Naive B cell (primary cell): ENCODE measurements around the gene OR9Q1. TPM values are rescaled to one million over a fixed set of nuclear protein-coding genes. Genes with fewer than 3 reads are reported as not detected.
"Not testable (repeated sequence)": the region's sequence is repeated elsewhere in the genome, so short reads cannot be mapped to it uniquely, and the experiment has no call there.

Experiments
- ATAC-seq, 2 donors: fragments of 150-1000 bp; cut with Tn5 transposase; 2 replicates each; pipeline ENCODE4 v1.10.0; 2021; ENCODE audit warnings: low read depth in 2 of 2, mild to moderate bottlenecking in 2 of 2, moderate library complexity in 2 of 2
- DNase-seq: peaks from one replicate; pipeline ENCODE4 v3.0.0; 2022
- H3K27ac Mint-ChIP-seq, 6 donors: one replicate each; pipeline ENCODE4 v1.8.0; 2020 to 2022; ENCODE audit warnings: mild to moderate bottlenecking in 6 of 6, mixed read lengths in 6 of 6, moderate library complexity in 5 of 6, inconsistent platforms in 2 of 6
- H3K27me3 Mint-ChIP-seq, 3 donors: one replicate each; pipeline ENCODE4 v1.8.0; 2021 to 2022; ENCODE audit warnings: mixed read lengths in 3 of 3, mild to moderate bottlenecking in 1 of 3
- H3K36me3 Mint-ChIP-seq, 2 donors: one replicate each; pipeline ENCODE4 v1.8.0; 2020 to 2022; ENCODE audit warnings: mixed read lengths in 2 of 2, inconsistent platforms in 1 of 2, mild to moderate bottlenecking in 1 of 2
- H3K4me1 Mint-ChIP-seq, 3 donors: one replicate each; pipeline ENCODE4 v1.8.0; 2020 to 2022; ENCODE audit warnings: mixed read lengths in 3 of 3, inconsistent platforms in 1 of 3, mild to moderate bottlenecking in 1 of 3, moderate library complexity in 1 of 3
- H3K4me3 Mint-ChIP-seq, 8 donors: one replicate each; pipeline ENCODE4 v1.8.0; 2020 to 2022; ENCODE audit warnings: mild to moderate bottlenecking in 8 of 8, mixed read lengths in 8 of 8, moderate library complexity in 8 of 8, inconsistent platforms in 2 of 8
- H3K9me3 Mint-ChIP-seq, 7 donors: one replicate each; pipeline ENCODE4 v1.8.0; 2020 to 2022; ENCODE audit warnings: mixed read lengths in 7 of 7, mild to moderate bottlenecking in 5 of 7, inconsistent platforms in 2 of 7, moderate library complexity in 1 of 7
- polyA plus RNA-seq, 6 donors: library from polyadenylated mRNA; unstranded; fragments of 300-500 nt; fragmentation: Illumina TruSeq; gene quantifications; one replicate each; pipeline ENCODE4 v1.2.3, GENCODE V29; 2021; ENCODE audit warnings: low read depth in 6 of 6

OR9Q1 gene
- not detected for polyA plus RNA-seq

GRCh38 chr11:58023435-58023931 is at the start of gene OR9Q1:
Gene OR9Q1 (plus strand): TSS chr11:58023881. CDS start chr11:58179445, 155,564 bp downstream.
- Mint-ChIP-seq H3K36me3 (no peaks in the 10 kb centered on the region), H3K27ac (no peak within 1 kb of the TSS), H3K4me3 (no peak within 1 kb of the TSS), H3K9me3 (no peaks in the 10 kb centered on the region), H3K4me1 (no peaks in the 10 kb centered on the region), H3K27me3 (peaks cover 0 to 8% (median 3%) of the 10 kb centered on the region in 3 donors)
- DNase-seq: no peak
- ATAC-seq: no peak

- H3K9me3 Mint-ChIP-seq: peaks cover 0 to 7% (median 4%) of the 10 kb centered on the region in 7 donors
- no peaks in the 10 kb centered on the region for H3K4me1 Mint-ChIP-seq
- no peaks in the 10 kb centered on the region for H3K36me3 Mint-ChIP-seq
- no peak overlapping the region for H3K4me3 Mint-ChIP-seq
- no peak for DNase-seq
- no peak overlapping the region for H3K27ac Mint-ChIP-seq
- ATAC-seq: no peak
- H3K27me3 Mint-ChIP-seq: peaks cover 13 to 23% (median 16%) of the 10 kb centered on the region in 3 donors
Measured at GRCh38 chr11:57974132-57974531, 49.5 kb upstream of the OR9Q1 start.

- peaks cover 0 to 7% (median 1%) of the 10 kb centered on the region in 7 donors for H3K9me3 Mint-ChIP-seq
- ATAC-seq (no peak), DNase-seq (no peak)
- peaks cover 12 to 19% (median 13%) of the 10 kb centered on the region in 3 donors for H3K27me3 Mint-ChIP-seq
- no peaks in the 10 kb centered on the region for H3K4me1 Mint-ChIP-seq
- H3K27ac Mint-ChIP-seq: no peak overlapping the region
- H3K36me3 Mint-ChIP-seq: no peaks in the 10 kb centered on the region
- no peak overlapping the region for H3K4me3 Mint-ChIP-seq
Measured at GRCh38 chr11:57974848-57975601, 48.7 kb upstream of the OR9Q1 start.

GRCh38 chr11:57977709-57978108 is 46.0 kb upstream of the OR9Q1 start:
- H3K27me3 Mint-ChIP-seq: peaks cover 7 to 14% (median 8%) of the 10 kb centered on the region in 3 donors

GRCh38 chr11:57978686-57979531 is 44.8 kb upstream of the OR9Q1 start:
- no peak for ATAC-seq
- Mint-ChIP-seq H3K4me1 (no peaks in the 10 kb centered on the region), H3K9me3 (peaks cover 0 to 9% (median 1%) of the 10 kb centered on the region in 7 donors), H3K27ac (no peak overlapping the region), H3K27me3 (peaks cover 3 to 13% (median 6%) of the 10 kb centered on the region in 3 donors), H3K36me3 (no peaks in the 10 kb centered on the region), H3K4me3 (no peak overlapping the region)
- no peak for DNase-seq

More at GRCh38 chr11:57977709-57978108, 46.0 kb upstream of the OR9Q1 start:
- H3K9me3 Mint-ChIP-seq: peaks cover 0 to 9% (median 2%) of the 10 kb centered on the region in 7 donors
- no peaks in the 10 kb centered on the region for H3K4me1 Mint-ChIP-seq
- ATAC-seq: no peak
- DNase-seq: no peak
- no peak overlapping the region for H3K4me3 Mint-ChIP-seq
- peak overlapping the region in 1 of 6 donors; percentile 44 for H3K27ac Mint-ChIP-seq
- no peaks in the 10 kb centered on the region for H3K36me3 Mint-ChIP-seq

GRCh38 chr11:57979532-57980079 is 44.1 kb upstream of the OR9Q1 start:
- no peak for ATAC-seq
- H3K27me3 Mint-ChIP-seq: peaks cover 5 to 13% (median 10%) of the 10 kb centered on the region in 3 donors
- H3K4me1 Mint-ChIP-seq: no peaks in the 10 kb centered on the region

GRCh38 chr11:57980201-57980600 is 43.5 kb upstream of the OR9Q1 start:
- Mint-ChIP-seq H3K36me3 (no peaks in the 10 kb centered on the region), H3K4me1 (no peaks in the 10 kb centered on the region), H3K27ac (peak overlapping the region in 1 of 6 donors; percentile 69)

More at GRCh38 chr11:57979532-57980079, 44.1 kb upstream of the OR9Q1 start:
- DNase-seq: no peak
- H3K4me3 Mint-ChIP-seq: no peak overlapping the region
- H3K9me3 Mint-ChIP-seq: peaks cover 0 to 9% (median 1%) of the 10 kb centered on the region in 7 donors
- no peaks in the 10 kb centered on the region for H3K36me3 Mint-ChIP-seq
- H3K27ac Mint-ChIP-seq: no peak overlapping the region

GRCh38 chr11:57981536-57981935 is 42.1 kb upstream of the OR9Q1 start:
- no peak for ATAC-seq
- Mint-ChIP-seq H3K4me3 (no peak overlapping the region), H3K4me1 (no peaks in the 10 kb centered on the region), H3K9me3 (peaks cover 0 to 9% (median 1%) of the 10 kb centered on the region in 7 donors), H3K27me3 (peaks cover 5 to 13% (median 10%) of the 10 kb centered on the region in 3 donors), H3K27ac (peak overlapping the region in 1 of 6 donors; percentile 15), H3K36me3 (no peaks in the 10 kb centered on the region)
- DNase-seq: no peak

More at GRCh38 chr11:57980201-57980600, 43.5 kb upstream of the OR9Q1 start:
- DNase-seq (no peak), ATAC-seq (no peak)
- Mint-ChIP-seq H3K27me3 (peaks cover 5 to 13% (median 10%) of the 10 kb centered on the region in 3 donors), H3K4me3 (no peak overlapping the region), H3K9me3 (peaks cover 0 to 9% (median 1%) of the 10 kb centered on the region in 7 donors)

GRCh38 chr11:57982776-57983175 is 40.9 kb upstream of the OR9Q1 start:
- ATAC-seq (no peak), DNase-seq (no peak)
- Mint-ChIP-seq H3K36me3 (no peaks in the 10 kb centered on the region), H3K4me3 (no peak overlapping the region), H3K27me3 (peaks cover 5 to 13% (median 10%) of the 10 kb centered on the region in 3 donors), H3K4me1 (no peaks in the 10 kb centered on the region), H3K27ac (no peak overlapping the region), H3K9me3 (peaks cover under 1 to 15% (median 11%) of the 10 kb centered on the region in 7 donors)

- Mint-ChIP-seq H3K9me3 (peaks cover 4 to 19% (median 11%) of the 10 kb centered on the region in 7 donors), H3K4me1 (no peaks in the 10 kb centered on the region), H3K4me3 (no peak overlapping the region), H3K27ac (no peak overlapping the region), H3K27me3 (peaks cover 5 to 13% (median 10%) of the 10 kb centered on the region in 3 donors), H3K36me3 (no peaks in the 10 kb centered on the region)
- ATAC-seq (no peak), DNase-seq (no peak)
Measured at GRCh38 chr11:57983191-57983590, 40.5 kb upstream of the OR9Q1 start.

GRCh38 chr11:57999523-57999922 is 24.2 kb upstream of the OR9Q1 start:
- H3K27me3 Mint-ChIP-seq: peaks cover 13 to 15% (median 14%) of the 10 kb centered on the region in 3 donors
- not testable (repeated sequence) for H3K9me3 Mint-ChIP-seq, H3K4me1 Mint-ChIP-seq, DNase-seq, ATAC-seq, H3K4me3 Mint-ChIP-seq, H3K27ac Mint-ChIP-seq, H3K36me3 Mint-ChIP-seq

- not testable (repeated sequence) for ATAC-seq, DNase-seq, H3K4me3 Mint-ChIP-seq, H3K9me3 Mint-ChIP-seq, H3K4me1 Mint-ChIP-seq, H3K27ac Mint-ChIP-seq, H3K36me3 Mint-ChIP-seq
- peaks cover 17 to 19% (median 19%) of the 10 kb centered on the region in 3 donors for H3K27me3 Mint-ChIP-seq
Measured at GRCh38 chr11:58000021-58000420, 23.7 kb upstream of the OR9Q1 start.

- no peak overlapping the region for H3K27ac Mint-ChIP-seq
- DNase-seq (no peak), ATAC-seq (no peak)
- H3K9me3 Mint-ChIP-seq: peaks cover 0 to 2% (median 0%) of the 10 kb centered on the region in 7 donors
- H3K36me3 Mint-ChIP-seq: no peaks in the 10 kb centered on the region
- peaks cover 17 to 25% (median 19%) of the 10 kb centered on the region in 3 donors for H3K27me3 Mint-ChIP-seq
- no peaks in the 10 kb centered on the region for H3K4me1 Mint-ChIP-seq
- H3K4me3 Mint-ChIP-seq: no peak overlapping the region
Measured at GRCh38 chr11:58000699-58001098, 23.0 kb upstream of the OR9Q1 start.
